Natural killer cell (primary cell): ENCODE measurements around the gene ALDH16A1. TPM values are rescaled to one million over a fixed set of nuclear protein-coding genes. Genes with fewer than 3 reads are reported as not detected.
A peak's percentile ranks its signal among the peaks of the same experiment; 100 is the strongest.

Source experiments
- ATAC-seq, 3 donors: fragments of 150-1000 bp in 2 of 3; fragments of 200-7000 bp in 1 of 3; cut with Tn5 transposase; 1 replicate in 1 of 3; 2 replicates in 2 of 3; pipeline ENCODE4 v1.10.0; 2021; ENCODE audit warnings: mild to moderate bottlenecking in 2 of 3, moderate library complexity in 2 of 3
- DNase-seq, 2 donors: peaks; one replicate each; pipeline versions ENCODE4 v3.0.0 to v3.0.0-alpha.2; 2013 to 2021; ENCODE audit warnings: mixed read lengths in 1 of 2
- H3K27ac ChIP-seq: one replicate; pipeline ENCODE4 v1.5.1; 2013; ENCODE audit warnings: mild to moderate bottlenecking, low read length
- H3K27me3 ChIP-seq: one replicate; pipeline ENCODE4 v1.6.1; 2013; ENCODE audit warnings: low read length; ENCODE audit not compliant: control insufficient read depth, insufficient read depth
- H3K36me3 ChIP-seq: one replicate; pipeline ENCODE4 v1.6.1; 2013; ENCODE audit warnings: low read length; ENCODE audit not compliant: control insufficient read depth, insufficient read depth
- H3K4me1 ChIP-seq: one replicate; pipeline ENCODE4 v1.6.1; 2013; ENCODE audit warnings: low read length; ENCODE audit not compliant: control insufficient read depth, insufficient read depth
- H3K4me3 ChIP-seq: one replicate; pipeline ENCODE4 v1.5.1; 2013; ENCODE audit warnings: low read length
- H3K9me3 ChIP-seq: one replicate; pipeline ENCODE4 v1.6.1; 2013; ENCODE audit warnings: low read length; ENCODE audit not compliant: control insufficient read depth, insufficient read depth
- H3K27ac Mint-ChIP-seq, 2 donors: one replicate each; pipeline ENCODE4 v1.8.0; 2022; ENCODE audit warnings: mild to moderate bottlenecking in 2 of 2, mixed read lengths in 2 of 2, moderate library complexity in 1 of 2
- H3K27me3 Mint-ChIP-seq, 2 donors: one replicate each; pipeline ENCODE4 v1.8.0; 2022; ENCODE audit warnings: low read depth in 2 of 2, mixed read lengths in 2 of 2
- H3K36me3 Mint-ChIP-seq: one replicate; pipeline ENCODE4 v1.8.0; 2022; ENCODE audit warnings: mixed read lengths
- H3K4me1 Mint-ChIP-seq, 2 donors: one replicate each; pipeline ENCODE4 v1.8.0; 2022; ENCODE audit warnings: mixed read lengths in 2 of 2
- H3K4me3 Mint-ChIP-seq: one replicate; pipeline ENCODE4 v1.8.0; 2022; ENCODE audit warnings: mild to moderate bottlenecking, moderate library complexity, mixed read lengths
- H3K9me3 Mint-ChIP-seq, 2 donors: one replicate each; pipeline ENCODE4 v1.8.0; 2022; ENCODE audit warnings: mixed read lengths in 2 of 2
- WGBS: methylation state at CpG from one replicate; pipeline ENCODE4 v1.1.7; 2013; ENCODE audit warnings: missing lambda C conversion rate; ENCODE audit not compliant: insufficient coverage; 5-methylcytosine and 5-hydroxymethylcytosine counted together
- intact Hi-C: fragments of 100-400 bp; cut with micrococcal nuclease; formaldehyde crosslinking; loops from one replicate; pipeline ENCODE4 v1.14.2; 2022
- total RNA-seq, 4 donors: library from RNA; stranded (reverse); fragments of 120-200 nt in 1 of 4; gene quantifications; one replicate each; pipeline versions ENCODE4 v1.2.3 to v1.2.4, GENCODE V29; 2013 to 2022
- TF ChIP-seq, protein P1 (sequence below): fragments of 200-600 bp; IDR thresholded peaks from one replicate; pipeline ENCODE4 v1.8.0; 2022; ENCODE audit warnings: antibody characterized with exemption

Gene ALDH16A1
- total RNA-seq, 3 donors from 2014 or later (not counting 1 experiment from before 2014, with no cell fraction given), result 39.9 to 43.2 (median 41.4) TPM

DNA sequence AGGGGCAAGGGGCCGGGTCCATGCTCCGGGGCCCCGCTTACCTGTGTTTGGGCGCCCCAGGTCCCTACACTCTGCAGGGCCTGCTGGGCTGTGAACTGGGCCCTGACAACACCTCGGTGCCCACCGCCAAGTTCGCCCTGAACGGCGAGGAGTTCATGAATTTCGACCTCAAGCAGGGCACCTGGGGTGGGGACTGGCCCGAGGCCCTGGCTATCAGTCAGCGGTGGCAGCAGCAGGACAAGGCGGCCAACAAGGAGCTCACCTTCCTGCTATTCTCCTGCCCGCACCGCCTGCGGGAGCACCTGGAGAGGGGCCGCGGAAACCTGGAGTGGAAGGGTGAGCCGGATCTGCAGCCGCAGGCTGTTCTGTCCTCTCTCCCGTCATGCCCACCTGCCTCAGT lies 61.1 kb downstream of the ALDH16A1 start:
- ATAC-seq (no peak), DNase-seq (no peak)
- Histone ChIP-seq H3K36me3 (no peaks in the 10 kb centered on the region), H3K27me3 (no peaks in the 10 kb centered on the region), H3K4me1 (peaks cover 34% of the 10 kb centered on the region), H3K4me3 (no peak overlapping the region), H3K27ac (no peak overlapping the region), H3K9me3 (no peaks in the 10 kb centered on the region)
- WGBS, result 96% methylated on average over 21 of the region's 21 CpGs
- Mint-ChIP-seq H3K36me3 (no peaks in the 10 kb centered on the region), H3K4me3 (peak overlapping the region; percentile 87), H3K27me3 (peaks cover 0 to 6% of the 10 kb centered on the region in 2 donors), H3K4me1 (peaks cover 24 to 31% of the 10 kb centered on the region in 2 donors), H3K27ac (no peak overlapping the region), H3K9me3 (no peaks in the 10 kb centered on the region)
- TF ChIP-seq, protein P1, sequence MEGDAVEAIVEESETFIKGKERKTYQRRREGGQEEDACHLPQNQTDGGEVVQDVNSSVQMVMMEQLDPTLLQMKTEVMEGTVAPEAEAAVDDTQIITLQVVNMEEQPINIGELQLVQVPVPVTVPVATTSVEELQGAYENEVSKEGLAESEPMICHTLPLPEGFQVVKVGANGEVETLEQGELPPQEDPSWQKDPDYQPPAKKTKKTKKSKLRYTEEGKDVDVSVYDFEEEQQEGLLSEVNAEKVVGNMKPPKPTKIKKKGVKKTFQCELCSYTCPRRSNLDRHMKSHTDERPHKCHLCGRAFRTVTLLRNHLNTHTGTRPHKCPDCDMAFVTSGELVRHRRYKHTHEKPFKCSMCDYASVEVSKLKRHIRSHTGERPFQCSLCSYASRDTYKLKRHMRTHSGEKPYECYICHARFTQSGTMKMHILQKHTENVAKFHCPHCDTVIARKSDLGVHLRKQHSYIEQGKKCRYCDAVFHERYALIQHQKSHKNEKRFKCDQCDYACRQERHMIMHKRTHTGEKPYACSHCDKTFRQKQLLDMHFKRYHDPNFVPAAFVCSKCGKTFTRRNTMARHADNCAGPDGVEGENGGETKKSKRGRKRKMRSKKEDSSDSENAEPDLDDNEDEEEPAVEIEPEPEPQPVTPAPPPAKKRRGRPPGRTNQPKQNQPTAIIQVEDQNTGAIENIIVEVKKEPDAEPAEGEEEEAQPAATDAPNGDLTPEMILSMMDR, result no peak
- intact Hi-C loops, result no loop called here

DNA sequence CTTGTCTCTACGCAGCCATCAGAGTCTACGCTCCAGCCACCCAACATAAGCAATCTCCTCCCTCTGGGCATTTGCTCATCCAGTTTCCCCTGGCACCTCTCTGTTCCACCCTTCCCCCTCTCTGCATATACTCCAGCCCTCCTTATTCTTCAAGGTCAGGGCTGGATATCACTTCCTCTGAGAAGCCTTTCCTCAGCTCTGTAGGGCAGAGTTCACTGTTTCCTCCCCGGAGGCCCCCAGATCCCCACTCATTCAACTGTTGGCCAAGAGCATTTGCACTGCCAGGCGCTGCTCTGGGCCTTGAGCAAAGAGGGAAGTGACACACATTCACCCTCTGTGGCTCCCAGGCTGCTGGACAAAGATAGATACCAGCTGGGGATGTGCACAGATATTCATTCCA lies 62.7 kb downstream of the ALDH16A1 start:
- Mint-ChIP-seq H3K27me3 (peaks cover 0 to 6% of the 10 kb centered on the region in 2 donors), H3K36me3 (no peaks in the 10 kb centered on the region), H3K4me3 (peak overlapping the region; percentile 65), H3K9me3 (no peaks in the 10 kb centered on the region), H3K27ac (no peak overlapping the region), H3K4me1 (peaks cover 24 to 31% of the 10 kb centered on the region in 2 donors)
- 54% methylated on average over 4 of the region's 4 CpGs for WGBS
- no peak for DNase-seq
- intact Hi-C loops, result no loop called here
- Histone ChIP-seq H3K36me3 (no peaks in the 10 kb centered on the region), H3K27ac (no peak overlapping the region), H3K27me3 (no peaks in the 10 kb centered on the region), H3K4me1 (peaks cover 34% of the 10 kb centered on the region), H3K4me3 (no peak overlapping the region), H3K9me3 (no peaks in the 10 kb centered on the region)
- peak in 1 of 3 donors; percentile 44 for ATAC-seq
- TF ChIP-seq, protein P1, result no peak

DNA sequence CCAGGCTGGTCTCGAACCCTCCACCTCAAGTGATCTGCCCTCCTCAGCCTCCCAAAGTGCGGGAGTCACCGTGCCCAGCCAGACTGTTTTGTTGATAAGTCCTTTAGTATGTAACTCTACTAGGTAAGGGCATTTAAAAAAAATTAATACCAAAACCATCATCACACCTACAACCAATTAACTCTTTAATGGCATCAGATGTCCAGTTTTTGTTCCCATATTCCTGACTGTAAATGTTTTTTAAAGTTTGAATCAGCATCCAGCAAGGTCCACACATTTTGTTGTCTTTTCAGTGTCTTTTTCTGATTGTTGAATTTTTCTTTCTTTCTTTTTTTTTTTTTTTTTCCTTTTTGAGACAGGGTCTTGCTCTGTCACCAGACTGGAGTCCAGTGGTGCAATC lies 65.0 kb downstream of the ALDH16A1 start:
- DNase-seq (no peak), ATAC-seq (no peak)
- no peaks in the 10 kb centered on the region for H3K36me3 ChIP-seq
- H3K9me3 Mint-ChIP-seq, result no peaks in the 10 kb centered on the region
- no peaks in the 10 kb centered on the region for H3K9me3 ChIP-seq
- H3K27ac ChIP-seq, result no peak overlapping the region
- H3K4me1 Mint-ChIP-seq, result peaks cover 7 to 14% of the 10 kb centered on the region in 2 donors
- no peak overlapping the region for H3K27ac Mint-ChIP-seq
- H3K27me3 Mint-ChIP-seq, result peaks cover 0 to 6% of the 10 kb centered on the region in 2 donors
- intact Hi-C loops, result no loop called here
- H3K36me3 Mint-ChIP-seq, result no peaks in the 10 kb centered on the region
- no peak overlapping the region for H3K4me3 ChIP-seq
- H3K4me1 ChIP-seq, result peaks cover 13% of the 10 kb centered on the region
- 92% methylated on average over 1 of the region's 3 CpGs for WGBS
- H3K27me3 ChIP-seq, result no peaks in the 10 kb centered on the region
- TF ChIP-seq, protein P1, result no peak
- no peak overlapping the region for H3K4me3 Mint-ChIP-seq

Other genes with a start within 250 kb of the ALDH16A1 start
- 10 to 100 TPM in 2 of 3 donors, 1 to 10 TPM in 1; 7.2 to 11.5 (median 10.8) TPM for gene SLC6A16, start 128.0 kb upstream of the ALDH16A1 start, total RNA-seq
- 100 to 1,000 TPM; 322 to 392 (median 359) TPM for gene CD37, start 117.8 kb upstream of the ALDH16A1 start, total RNA-seq
- not detected for gene TEAD2, start 90.8 kb upstream of the ALDH16A1 start, total RNA-seq
- not detected for gene DKKL1, start 89.3 kb upstream of the ALDH16A1 start, total RNA-seq
- gene KASH5, start 65.0 kb upstream of the ALDH16A1 start, total RNA-seq, result under 1 TPM in 2 of 3 donors, not detected in 1; 0.73 to 0.80 TPM
- not detected for gene PTH2, start 29.8 kb upstream of the ALDH16A1 start, total RNA-seq
- gene GFY, start 27.8 kb upstream of the ALDH16A1 start, total RNA-seq, result not detected
- not detected for gene SLC17A7, start 11.7 kb upstream of the ALDH16A1 start, total RNA-seq
- 100 to 1,000 TPM; 112 to 149 (median 138) TPM for gene PIH1D1, start 1.4 kb upstream of the ALDH16A1 start, total RNA-seq
- 10 to 100 TPM; 44.7 to 65.7 (median 64.8) TPM for gene FLT3LG, start 21.0 kb downstream of the ALDH16A1 start, total RNA-seq
- 1,000 to 10,000 TPM; 1,881 to 2,284 (median 2,283) TPM for gene RPL13A, start 34.4 kb downstream of the ALDH16A1 start, total RNA-seq
- gene RPS11, start 43.2 kb downstream of the ALDH16A1 start, total RNA-seq, result 1,000 to 10,000 TPM; 1,427 to 1,714 (median 1,549) TPM
- gene FCGRT, start 59.4 kb downstream of the ALDH16A1 start, total RNA-seq, result 10 to 100 TPM; 13.5 to 39.2 (median 19.9) TPM
- 1 to 10 TPM; 2.4 to 4.7 (median 3.0) TPM for gene RCN3, start 74.8 kb downstream of the ALDH16A1 start, total RNA-seq
- 10 to 100 TPM; 46.7 to 63.6 (median 59.8) TPM for gene NOSIP, start 127.3 kb downstream of the ALDH16A1 start, total RNA-seq
- gene PRRG2, start 128.1 kb downstream of the ALDH16A1 start, total RNA-seq, result under 1 TPM in 2 of 3 donors, not detected in 1; 0.39 to 0.56 TPM
- gene PRR12, start 138.0 kb downstream of the ALDH16A1 start, total RNA-seq, result 10 to 100 TPM; 51.1 to 62.1 (median 56.0) TPM
- gene RRAS, start 186.9 kb downstream of the ALDH16A1 start, total RNA-seq, result 1 to 10 TPM; 2.0 to 7.7 (median 5.9) TPM
- 10 to 100 TPM; 38.9 to 46.2 (median 44.9) TPM for gene SCAF1, start 189.0 kb downstream of the ALDH16A1 start, total RNA-seq
- 100 to 1,000 TPM; 176 to 184 (median 179) TPM for gene IRF3, start 212.6 kb downstream of the ALDH16A1 start, total RNA-seq
- 10 to 100 TPM; 15.6 to 34.6 (median 22.3) TPM for gene BCL2L12, start 212.7 kb downstream of the ALDH16A1 start, total RNA-seq
- gene PRMT1, start 224.0 kb downstream of the ALDH16A1 start, total RNA-seq, result 10 to 100 TPM; 77.0 to 92.5 (median 78.2) TPM
- 1 to 10 TPM; 2.3 to 2.9 (median 2.4) TPM for gene ADM5, start 236.4 kb downstream of the ALDH16A1 start, total RNA-seq
- under 1 TPM; 0.34 to 0.78 (median 0.73) TPM for gene CPT1C, start 237.9 kb downstream of the ALDH16A1 start, total RNA-seq